ENCODE results near the gene EYA3. TPM values are rescaled to one million over a fixed set of nuclear protein-coding genes. Genes with fewer than 3 reads are reported as not detected.
A peak's percentile ranks its signal among the peaks of the same experiment; 100 is the strongest.

Gene EYA3
- total RNA-seq, 1 donor from 2014 or later: 22.1 TPM

GRCh38 chr1:28035420-28035819 is 53.0 kb downstream of the EYA3 start:
- H4K20me1 ChIP-seq (ENCODE audit: insufficient read depth, low read length): no peaks in the 10 kb centered on the region
- H3K36me3 ChIP-seq (ENCODE audit: insufficient read depth, low read length): peaks cover 11% of the 10 kb centered on the region
- Mint-ChIP-seq H3K27me3 (ENCODE audit: low read depth, unreplicated experiment) (no peaks in the 10 kb centered on the region), H3K4me1 (ENCODE audit: low read depth, unreplicated experiment) (peaks cover 4% of the 10 kb centered on the region), H3K27ac (ENCODE audit: unreplicated experiment) (no peak overlapping the region), H3K9me3 (ENCODE audit: unreplicated experiment) (no peaks in the 10 kb centered on the region), H3K4me3 (ENCODE audit: unreplicated experiment) (no peak overlapping the region), H3K36me3 (ENCODE audit: low read depth, unreplicated experiment) (no peaks in the 10 kb centered on the region)
- no peak overlapping the region for H3K9ac ChIP-seq (ENCODE audit: low read length)
- H3K27me3 ChIP-seq (ENCODE audit: insufficient read depth, low read length): no peaks in the 10 kb centered on the region
- DNase-seq (ENCODE audit: low read depth) (no peak), FAIRE-seq (no peak)
- no peaks in the 10 kb centered on the region for H3K9me3 ChIP-seq (ENCODE audit: insufficient read depth, low read depth, low read length)
- no peak overlapping the region for H2AFZ ChIP-seq (ENCODE audit: low read depth, low read length)
- H3K4me3 ChIP-seq (ENCODE audit: insufficient read depth, low read depth, low read length): no peak overlapping the region
- no peak overlapping the region for H3K4me2 ChIP-seq (ENCODE audit: low read length)
- no peak overlapping the region for H3K27ac ChIP-seq (ENCODE audit: low read depth, low read length)
- no peaks in the 10 kb centered on the region for H3K4me1 ChIP-seq (ENCODE audit: insufficient read depth, low read length)
- H3K79me2 ChIP-seq (ENCODE audit: insufficient read depth, low read length): no peaks in the 10 kb centered on the region
- TF ChIP-seq CTCF (IDR thresholded peaks at IDR 0.05; ENCODE audit: insufficient read depth, low read depth, low read length): no peak
- no peak for TF ChIP-seq EZH2 (IDR thresholded peaks at IDR 0.05; ENCODE audit: insufficient read depth, low read length)

- DNase-seq (ENCODE audit: low read depth) (no peak), FAIRE-seq (peak; percentile 13)
- peaks cover 13% of the 10 kb centered on the region for H3K4me1 Mint-ChIP-seq (ENCODE audit: low read depth, unreplicated experiment)
- peaks cover 7% of the 10 kb centered on the region for H3K4me1 ChIP-seq (ENCODE audit: insufficient read depth, low read length)
- H3K4me2 ChIP-seq (ENCODE audit: low read length): no peak overlapping the region
- TF ChIP-seq EZH2 (IDR thresholded peaks at IDR 0.05; ENCODE audit: insufficient read depth, low read length): no peak
- TF ChIP-seq CTCF (IDR thresholded peaks at IDR 0.05; ENCODE audit: insufficient read depth, low read depth, low read length): no peak
- H2AFZ ChIP-seq (ENCODE audit: low read depth, low read length): no peak overlapping the region
- H3K36me3 Mint-ChIP-seq (ENCODE audit: low read depth, unreplicated experiment): no peaks in the 10 kb centered on the region
- no peak overlapping the region for H3K27ac Mint-ChIP-seq (ENCODE audit: unreplicated experiment)
- H4K20me1 ChIP-seq (ENCODE audit: insufficient read depth, low read length): no peaks in the 10 kb centered on the region
- no peak overlapping the region for H3K9ac ChIP-seq (ENCODE audit: low read length)
- no peak overlapping the region for H3K4me3 ChIP-seq (ENCODE audit: insufficient read depth, low read depth, low read length)
- H3K9me3 ChIP-seq (ENCODE audit: insufficient read depth, low read depth, low read length): no peaks in the 10 kb centered on the region
- H3K4me3 Mint-ChIP-seq (ENCODE audit: unreplicated experiment): no peak overlapping the region
- no peaks in the 10 kb centered on the region for H3K27me3 ChIP-seq (ENCODE audit: insufficient read depth, low read length)
- no peak overlapping the region for H3K27ac ChIP-seq (ENCODE audit: low read depth, low read length)
- no peaks in the 10 kb centered on the region for H3K79me2 ChIP-seq (ENCODE audit: insufficient read depth, low read length)
- H3K27me3 Mint-ChIP-seq (ENCODE audit: low read depth, unreplicated experiment): no peaks in the 10 kb centered on the region
- no peaks in the 10 kb centered on the region for H3K9me3 Mint-ChIP-seq (ENCODE audit: unreplicated experiment)
- peaks cover 4% of the 10 kb centered on the region for H3K36me3 ChIP-seq (ENCODE audit: insufficient read depth, low read length)
These were observed 56.1 kb downstream of the EYA3 start for GRCh38 chr1:28032281-28032680.

GRCh38 chr1:28031173-28031572 is 57.2 kb downstream of the EYA3 start:
- no peak for FAIRE-seq
- H3K27me3 Mint-ChIP-seq (ENCODE audit: low read depth, unreplicated experiment): no peaks in the 10 kb centered on the region
- H3K27ac Mint-ChIP-seq (ENCODE audit: unreplicated experiment): no peak overlapping the region

More at GRCh38 chr1:28031173-28031572, 57.2 kb downstream of the EYA3 start:
- DNase-seq (ENCODE audit: low read depth): no peak
- Histone ChIP-seq H3K79me2 (ENCODE audit: insufficient read depth, low read length) (no peaks in the 10 kb centered on the region), H3K9me3 (ENCODE audit: insufficient read depth, low read depth, low read length) (no peaks in the 10 kb centered on the region), H3K4me3 (ENCODE audit: insufficient read depth, low read depth, low read length) (no peak overlapping the region), H3K36me3 (ENCODE audit: insufficient read depth, low read length) (peaks cover 4% of the 10 kb centered on the region), H3K27ac (ENCODE audit: low read depth, low read length) (no peak overlapping the region), H3K4me2 (ENCODE audit: low read length) (no peak overlapping the region), H4K20me1 (ENCODE audit: insufficient read depth, low read length) (no peaks in the 10 kb centered on the region), H3K4me1 (ENCODE audit: insufficient read depth, low read length) (peaks cover 7% of the 10 kb centered on the region), H3K27me3 (ENCODE audit: insufficient read depth, low read length) (no peaks in the 10 kb centered on the region), H2AFZ (ENCODE audit: low read depth, low read length) (no peak overlapping the region), H3K9ac (ENCODE audit: low read length) (no peak overlapping the region)
- Mint-ChIP-seq H3K36me3 (ENCODE audit: low read depth, unreplicated experiment) (no peaks in the 10 kb centered on the region), H3K9me3 (ENCODE audit: unreplicated experiment) (no peaks in the 10 kb centered on the region), H3K4me3 (ENCODE audit: unreplicated experiment) (no peak overlapping the region), H3K4me1 (ENCODE audit: low read depth, unreplicated experiment) (peaks cover 17% of the 10 kb centered on the region)
- TF ChIP-seq EZH2 (IDR thresholded peaks at IDR 0.05; ENCODE audit: insufficient read depth, low read length) (no peak), CTCF (IDR thresholded peaks at IDR 0.05; ENCODE audit: insufficient read depth, low read depth, low read length) (no peak)
